Measurements from ENCODE around the gene TP53BP2.
"Not testable (repeated sequence)": the region's sequence is repeated elsewhere in the genome, so short reads cannot be mapped to it uniquely, and the experiment has no call there.

The TP53BP2 gene

DNA sequence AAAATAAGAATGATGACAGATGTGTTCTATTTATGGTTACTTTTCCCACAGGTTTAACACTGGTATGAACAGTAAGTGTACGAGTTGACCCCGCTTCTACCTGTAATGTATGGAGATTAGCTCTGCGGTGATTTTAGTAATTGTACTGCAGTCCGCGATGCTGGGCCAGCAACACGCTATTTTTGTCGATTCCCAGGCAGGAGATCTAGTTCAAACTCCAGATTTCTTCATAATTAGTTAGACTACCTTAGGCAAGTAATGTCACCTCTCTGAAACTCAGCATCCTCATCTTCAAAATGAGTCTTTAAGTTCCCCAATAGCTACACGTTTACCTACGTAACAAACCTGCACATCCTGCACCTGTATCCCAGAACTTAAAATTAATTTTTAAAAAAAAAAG lies 21.5 kb downstream of the TP53BP2 start:
- no peak for TF ChIP-seq Cebpa-rat (IDR thresholded peaks at IDR 0.05)
- peaks cover 97% of the 10 kb centered on the region for H4K20me1 ChIP-seq
- no peak overlapping the region for H3K9ac ChIP-seq
- no peak overlapping the region for H3K27ac ChIP-seq
- peaks cover 37% of the 10 kb centered on the region for H3K36me3 ChIP-seq
- H3K9me3 ChIP-seq, result no peaks in the 10 kb centered on the region
- H3K4me2 ChIP-seq, result no peak overlapping the region
- H3K4me3 ChIP-seq, result no peak overlapping the region
- no peaks in the 10 kb centered on the region for H3K27me3 ChIP-seq
- H3K4me1 ChIP-seq, result peaks cover 34% of the 10 kb centered on the region

DNA sequence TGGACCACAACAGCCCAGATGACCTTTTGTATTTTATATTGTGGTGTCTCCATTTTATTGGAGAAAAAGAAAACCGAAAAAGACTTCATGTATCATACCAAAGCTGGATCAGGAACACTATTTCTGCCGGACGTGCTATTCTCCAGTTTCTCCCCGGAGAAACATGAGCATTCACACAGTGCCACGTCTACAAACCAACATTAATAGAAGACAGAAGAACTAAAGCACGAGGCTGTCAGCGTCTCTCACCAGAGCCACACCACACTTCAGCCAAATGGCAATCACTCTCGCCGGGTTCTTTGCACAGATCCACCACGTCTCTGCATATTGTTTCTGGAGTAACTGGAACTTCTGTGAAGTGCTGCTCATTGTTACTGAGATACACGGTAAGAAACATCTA lies 24.8 kb downstream of the TP53BP2 start:
- Histone ChIP-seq H3K4me2 (no peak overlapping the region), H3K9ac (no peak overlapping the region), H3K36me3 (peaks cover 51% of the 10 kb centered on the region), H3K4me1 (peaks cover 19% of the 10 kb centered on the region), H3K9me3 (no peaks in the 10 kb centered on the region), H3K27ac (no peak overlapping the region), H4K20me1 (peaks cover 75% of the 10 kb centered on the region), H3K27me3 (no peaks in the 10 kb centered on the region), H3K4me3 (no peak overlapping the region)
- TF ChIP-seq Cebpa-rat (IDR thresholded peaks at IDR 0.05), result no peak

DNA sequence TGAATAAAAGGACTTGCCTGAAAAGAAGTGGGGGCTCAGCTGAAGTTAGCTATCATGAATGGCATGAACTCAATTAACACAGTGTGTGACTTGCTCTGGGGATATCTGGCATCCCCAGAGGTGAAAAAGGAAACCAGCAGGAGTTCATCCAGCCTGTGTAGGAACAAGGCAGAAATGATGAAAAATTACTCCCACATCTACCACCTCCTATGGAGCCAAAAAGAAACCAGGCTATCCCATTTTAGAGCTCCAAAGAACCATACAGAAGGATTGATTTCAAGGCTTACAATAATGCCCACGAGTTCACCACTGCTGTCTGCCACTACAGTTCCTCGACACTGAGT lies 25.3 kb downstream of the TP53BP2 start:
- Histone ChIP-seq H3K36me3 (peaks cover 55% of the 10 kb centered on the region), H4K20me1 (peaks cover 75% of the 10 kb centered on the region), H3K27me3 (no peaks in the 10 kb centered on the region), H3K27ac (no peak overlapping the region), H3K4me3 (no peak overlapping the region), H3K9ac (no peak overlapping the region), H3K4me2 (no peak overlapping the region), H3K4me1 (peaks cover 14% of the 10 kb centered on the region), H3K9me3 (no peaks in the 10 kb centered on the region)
- no peak for TF ChIP-seq Cebpa-rat (IDR thresholded peaks at IDR 0.05)

DNA sequence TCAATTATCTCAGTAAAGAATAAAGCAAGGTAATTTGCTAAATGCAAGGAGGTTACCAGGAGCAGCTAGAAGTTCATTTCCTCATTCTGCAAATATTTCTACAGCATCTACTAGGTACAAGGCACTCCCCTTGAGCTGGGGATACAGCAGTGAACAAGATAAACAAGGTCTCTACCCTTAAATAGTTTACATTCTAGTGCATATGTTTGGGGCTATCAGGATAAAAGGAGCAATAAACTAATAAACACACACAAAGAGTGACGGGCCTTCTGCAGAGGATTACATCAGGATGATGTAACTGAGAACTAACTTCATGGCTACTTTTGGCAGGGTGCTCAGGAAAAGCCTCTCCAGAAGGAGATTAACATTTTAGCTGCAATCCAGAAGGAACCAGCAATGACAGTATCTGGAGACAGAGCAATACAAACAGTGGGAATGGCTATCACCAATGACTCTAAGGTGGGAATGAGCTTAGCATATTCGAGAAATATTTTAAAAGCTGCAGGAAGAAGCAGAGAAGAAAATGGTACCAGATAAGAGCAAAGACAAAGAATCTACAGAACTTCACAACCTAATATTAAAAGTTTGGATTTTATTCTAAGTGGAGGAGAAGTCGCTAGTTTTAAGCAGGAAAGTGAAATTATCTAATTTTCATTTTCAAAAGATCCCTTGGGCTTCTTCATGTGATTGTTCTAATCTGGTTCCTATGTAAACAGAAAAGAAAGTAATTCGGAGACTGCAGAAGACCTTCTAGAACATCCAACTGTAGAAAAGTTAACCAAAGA lies 25.8 kb downstream of the TP53BP2 start:
- Histone ChIP-seq H3K36me3 (peaks cover 60% of the 10 kb centered on the region), H3K4me3 (no peak overlapping the region), H3K27ac (no peak overlapping the region), H4K20me1 (peaks cover 75% of the 10 kb centered on the region), H3K27me3 (no peaks in the 10 kb centered on the region), H3K9ac (no peak overlapping the region), H3K9me3 (no peaks in the 10 kb centered on the region), H3K4me1 (peaks cover 9% of the 10 kb centered on the region), H3K4me2 (no peak overlapping the region)
- no peak for TF ChIP-seq Cebpa-rat (IDR thresholded peaks at IDR 0.05)

DNA sequence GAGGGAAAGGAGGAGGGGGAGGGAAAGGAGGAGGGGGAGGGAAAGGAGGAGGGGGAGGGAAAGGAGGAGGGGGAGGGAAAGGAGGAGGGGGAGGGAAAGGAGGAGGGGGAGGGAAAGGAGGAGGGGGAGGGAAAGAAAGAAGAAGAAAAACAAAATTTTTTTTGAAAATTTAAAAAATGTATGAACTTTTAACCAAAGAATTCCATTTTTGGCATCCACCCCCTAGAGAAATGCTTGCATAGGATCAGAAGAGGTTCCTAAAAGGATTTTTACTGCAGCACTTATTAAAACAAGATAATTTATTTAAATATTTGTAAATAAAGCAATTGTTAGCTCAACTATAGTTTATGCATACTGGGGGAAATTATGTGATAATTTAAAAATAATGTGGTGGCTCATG lies 28.5 kb downstream of the TP53BP2 start:
- not testable (repeated sequence) for H3K4me3 ChIP-seq, H3K27me3 ChIP-seq, H3K9me3 ChIP-seq, H3K27ac ChIP-seq, H3K4me2 ChIP-seq, H3K9ac ChIP-seq, H3K4me1 ChIP-seq
- Histone ChIP-seq H3K36me3 (peaks cover 82% of the 10 kb centered on the region), H4K20me1 (peaks cover 72% of the 10 kb centered on the region)

DNA sequence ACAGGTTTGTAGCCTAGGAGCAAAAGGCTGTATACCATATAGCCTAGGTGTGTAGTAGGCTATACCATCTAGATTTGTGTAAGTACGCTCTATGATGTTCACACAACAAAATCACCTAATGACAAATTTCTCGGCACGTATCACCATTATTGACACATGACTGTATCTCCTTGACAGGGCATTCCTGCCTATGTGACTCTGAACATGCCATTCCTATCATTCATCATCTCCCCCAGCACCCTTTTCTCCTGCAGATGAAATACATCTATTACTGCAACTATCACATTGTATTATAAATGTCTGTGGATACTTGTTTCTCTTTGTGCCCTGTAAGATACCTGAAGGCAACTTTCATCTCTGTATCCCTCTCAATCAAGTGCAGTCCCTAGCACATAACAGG lies 29.9 kb downstream of the TP53BP2 start:
- Histone ChIP-seq H3K4me2 (no peak overlapping the region), H3K9ac (no peak overlapping the region), H3K9me3 (no peaks in the 10 kb centered on the region), H3K27ac (no peak overlapping the region), H3K36me3 (peaks cover 76% of the 10 kb centered on the region), H3K4me3 (no peak overlapping the region), H4K20me1 (peaks cover 69% of the 10 kb centered on the region), H3K27me3 (no peaks in the 10 kb centered on the region), H3K4me1 (no peaks in the 10 kb centered on the region)
- TF ChIP-seq Cebpa-rat (IDR thresholded peaks at IDR 0.05), result no peak

DNA sequence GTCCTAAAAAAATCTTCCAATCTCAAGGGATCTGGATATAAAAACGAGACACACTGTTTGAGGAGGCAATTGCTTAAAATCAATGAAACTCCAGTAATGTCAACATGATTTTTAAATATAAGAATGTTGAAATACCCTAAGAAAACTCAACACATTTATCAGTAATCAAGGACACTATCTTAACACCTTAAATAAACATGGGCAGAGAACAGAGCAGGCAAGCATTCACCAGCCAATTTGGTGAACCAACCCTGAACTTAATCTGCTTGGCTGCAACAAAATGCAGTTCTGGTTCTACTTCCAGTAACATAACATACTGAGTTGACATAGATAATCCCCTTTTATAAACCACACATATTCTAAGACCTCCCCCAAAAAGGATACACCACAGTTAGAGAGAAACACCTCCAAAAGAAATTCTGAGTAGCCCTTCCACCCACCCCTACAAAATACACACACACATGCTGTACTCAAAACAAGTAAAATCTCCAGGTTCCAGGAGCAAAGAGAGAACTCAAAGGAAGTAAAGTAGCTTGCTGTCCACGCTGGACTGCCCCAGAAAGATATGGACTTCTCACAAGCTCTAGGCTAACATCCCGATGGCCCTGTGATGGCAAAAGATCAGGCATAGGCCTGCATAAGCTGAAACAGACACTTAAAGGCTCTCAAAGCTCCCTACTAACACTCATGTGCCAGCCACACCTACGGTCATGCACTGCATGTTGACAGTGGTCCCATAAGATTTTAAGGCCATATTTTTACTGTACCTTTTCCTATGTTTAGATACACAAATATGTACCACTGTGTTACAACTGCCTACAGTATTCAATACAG lies 30.5 kb downstream of the TP53BP2 start:
- no peaks in the 10 kb centered on the region for H3K9me3 ChIP-seq
- H3K4me3 ChIP-seq, result no peak overlapping the region
- no peaks in the 10 kb centered on the region for H3K4me1 ChIP-seq
- no peak overlapping the region for H3K9ac ChIP-seq
- H3K4me2 ChIP-seq, result no peak overlapping the region
- H3K36me3 ChIP-seq, result peaks cover 75% of the 10 kb centered on the region
- H3K27me3 ChIP-seq, result no peaks in the 10 kb centered on the region
- H4K20me1 ChIP-seq, result peaks cover 62% of the 10 kb centered on the region
- no peak overlapping the region for H3K27ac ChIP-seq
- no peak for TF ChIP-seq Cebpa-rat (IDR thresholded peaks at IDR 0.05)

DNA sequence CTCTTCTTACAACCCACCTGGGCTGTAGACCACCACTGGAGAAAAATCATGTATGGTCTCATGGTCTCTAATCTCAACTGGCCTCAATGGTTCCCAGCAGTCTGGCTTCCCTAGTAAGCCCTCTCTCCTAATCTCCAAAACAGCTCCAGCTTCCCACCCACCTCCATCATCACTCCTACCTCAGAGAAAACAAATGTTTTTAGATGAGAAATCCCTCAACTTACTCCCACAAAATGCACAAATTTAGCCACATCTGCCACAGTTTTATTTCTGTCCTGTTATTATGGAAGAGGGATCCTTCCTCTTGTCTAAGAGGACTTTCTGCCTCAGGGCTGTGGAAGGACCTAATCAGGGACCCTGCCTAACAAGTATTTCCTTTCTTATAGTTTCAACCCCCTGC lies 32.1 kb downstream of the TP53BP2 start:
- H3K4me2 ChIP-seq, result no peak overlapping the region
- no peak overlapping the region for H3K4me3 ChIP-seq

DNA sequence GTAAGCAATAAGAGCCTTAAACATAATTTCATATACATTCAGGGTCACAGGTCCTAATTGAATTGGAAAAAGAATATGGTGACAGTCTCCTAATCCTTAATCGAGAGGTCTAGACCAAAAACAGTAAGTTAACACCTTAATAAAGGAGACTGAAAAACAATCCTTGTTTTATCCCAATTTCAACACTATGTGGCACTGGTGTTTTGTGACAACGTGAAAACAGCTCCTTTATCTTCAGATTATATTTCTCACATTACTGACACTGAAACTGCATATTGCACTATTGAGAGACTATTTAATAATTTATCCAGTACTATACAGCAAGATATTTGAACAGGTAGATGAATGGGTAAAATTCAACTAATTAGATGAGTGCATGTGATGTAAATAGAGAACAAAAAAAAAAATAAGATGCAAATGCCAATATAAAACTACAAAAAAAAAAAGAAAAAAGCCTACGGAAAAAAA lies 34.1 kb downstream of the TP53BP2 start:
- peaks cover 80% of the 10 kb centered on the region for H3K36me3 ChIP-seq
- H3K27ac ChIP-seq, result no peak overlapping the region
- no peak overlapping the region for H3K4me3 ChIP-seq
- H3K27me3 ChIP-seq, result no peaks in the 10 kb centered on the region
- H3K4me1 ChIP-seq, result no peaks in the 10 kb centered on the region
- no peak for TF ChIP-seq Cebpa-rat (IDR thresholded peaks at IDR 0.05)
- no peak overlapping the region for H3K4me2 ChIP-seq
- peaks cover 4% of the 10 kb centered on the region; the same call in 1 of the 2 replicates for H3K9me3 ChIP-seq
- no peak overlapping the region for H3K9ac ChIP-seq
- H4K20me1 ChIP-seq, result peaks cover 52% of the 10 kb centered on the region

More for the DNA sequence above, 32.1 kb downstream of the TP53BP2 start:
- H3K27ac ChIP-seq, result no peak overlapping the region
- peaks cover 55% of the 10 kb centered on the region for H4K20me1 ChIP-seq
- TF ChIP-seq Cebpa-rat (IDR thresholded peaks at IDR 0.05), result no peak
- no peaks in the 10 kb centered on the region for H3K4me1 ChIP-seq
- peaks cover 75% of the 10 kb centered on the region for H3K36me3 ChIP-seq
- H3K27me3 ChIP-seq, result no peaks in the 10 kb centered on the region
- H3K9me3 ChIP-seq, result no peaks in the 10 kb centered on the region
- H3K9ac ChIP-seq, result no peak overlapping the region

DNA sequence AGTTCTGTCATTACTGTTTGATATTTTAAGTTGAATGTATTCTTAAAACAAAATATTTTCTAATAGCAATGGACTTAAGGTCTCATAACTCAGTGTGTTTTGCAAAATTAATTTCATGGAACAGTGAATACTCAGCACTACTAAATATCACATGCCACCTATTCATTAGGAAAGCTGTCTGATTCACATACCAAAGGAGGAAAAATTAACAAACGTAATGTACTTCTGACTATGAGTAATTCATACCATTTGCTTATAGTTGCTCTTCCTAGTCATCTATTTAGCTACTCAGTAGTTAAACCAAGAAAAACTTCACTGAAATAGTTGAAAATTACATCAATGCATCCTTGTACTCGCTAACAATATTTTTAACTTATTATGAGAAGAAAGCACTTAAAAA lies 35.2 kb downstream of the TP53BP2 start:
- H3K4me2 ChIP-seq, result no peak overlapping the region
- no peak for TF ChIP-seq Cebpa-rat (IDR thresholded peaks at IDR 0.05)
- no peak overlapping the region for H3K9ac ChIP-seq
- H3K27me3 ChIP-seq, result no peaks in the 10 kb centered on the region
- H3K9me3 ChIP-seq, result peaks cover 4% of the 10 kb centered on the region; the same call in 1 of the 2 replicates
- H3K36me3 ChIP-seq, result peaks cover 84% of the 10 kb centered on the region
- no peak overlapping the region for H3K27ac ChIP-seq
- H3K4me1 ChIP-seq, result no peaks in the 10 kb centered on the region
- H4K20me1 ChIP-seq, result peaks cover 41% of the 10 kb centered on the region
- no peak overlapping the region for H3K4me3 ChIP-seq

DNA sequence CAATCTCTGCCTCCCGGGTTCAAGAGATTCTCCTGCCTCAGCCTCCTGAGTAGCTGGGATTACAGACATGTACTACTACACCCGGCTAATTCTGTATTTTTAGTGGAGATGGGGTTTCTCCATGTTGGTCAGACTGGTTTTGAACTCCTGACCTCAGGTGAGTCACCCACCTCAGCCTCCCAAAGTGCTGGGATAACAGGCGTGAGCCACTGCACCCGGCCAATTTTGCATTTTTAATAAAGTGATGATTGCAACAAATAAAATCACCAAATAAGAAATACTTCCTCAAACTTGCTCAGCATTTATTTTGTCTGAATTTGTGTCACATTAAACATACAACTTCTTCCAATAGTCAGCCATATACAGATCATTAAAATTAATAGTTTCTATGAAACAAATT lies 35.8 kb downstream of the TP53BP2 start:
- H3K4me2 ChIP-seq, H3K27me3 ChIP-seq, H3K27ac ChIP-seq, H3K4me1 ChIP-seq, H3K9me3 ChIP-seq, H3K4me3 ChIP-seq, H3K9ac ChIP-seq: not testable (repeated sequence)
- Histone ChIP-seq H4K20me1 (peaks cover 34% of the 10 kb centered on the region), H3K36me3 (peaks cover 85% of the 10 kb centered on the region)

Measured in BLaER1 (cell line).